ENCODE measurements around the gene IPCEF1. TPM values are rescaled to one million over a fixed set of nuclear protein-coding genes. Genes with fewer than 3 reads are reported as not detected.

The IPCEF1 gene
- polyA plus RNA-seq, 1 experiment = 0.35 TPM

GRCh38 chr6:154399097-154399496 lies 42.5 kb upstream of the IPCEF1 start:
- DNase-seq (ENCODE audit: low read depth, low spot score) = no peak
- no peaks in the 10 kb centered on the region for H3K27me3 ChIP-seq (ENCODE audit: control insufficient read depth, insufficient read depth, low read length)
- POLR2A ChIA-PET = no interaction called here
- CTCF ChIA-PET = no interaction called here
- H3K9me3 ChIP-seq (ENCODE audit: control insufficient read depth, insufficient read depth, low read length) = no peaks in the 10 kb centered on the region; the same call in 1 of the 2 replicates
- no peak overlapping the region for H3K4me3 ChIP-seq (ENCODE audit: low read depth, low read length)
- H3K27ac ChIP-seq (ENCODE audit: low read depth, low read length) = no peak overlapping the region
- TF ChIP-seq CTCF (IDR thresholded peaks at IDR 0.05; ENCODE audit: low read depth, low read length) = no peak

GRCh38 chr6:154397491-154398195 lies 41.0 kb upstream of the IPCEF1 start:
- H3K27me3 ChIP-seq (ENCODE audit: control insufficient read depth, insufficient read depth, low read length) = no peaks in the 10 kb centered on the region
- ChIA-PET POLR2A (no interaction called here), CTCF (no interaction called here)
- no peak overlapping the region for H3K4me3 ChIP-seq (ENCODE audit: low read depth, low read length)
- no peak for DNase-seq (ENCODE audit: low read depth, low spot score)
- H3K9me3 ChIP-seq (ENCODE audit: control insufficient read depth, insufficient read depth, low read length) = no peaks in the 10 kb centered on the region; the same call in 1 of the 2 replicates
- H3K27ac ChIP-seq (ENCODE audit: low read depth, low read length) = no peak overlapping the region
- no peak for TF ChIP-seq CTCF (IDR thresholded peaks at IDR 0.05; ENCODE audit: low read depth, low read length)

GRCh38 chr6:154395878-154396277 lies 39.3 kb upstream of the IPCEF1 start:
- DNase-seq (ENCODE audit: low read depth, low spot score) = no peak
- POLR2A ChIA-PET = no interaction called here
- Histone ChIP-seq H3K4me3 (ENCODE audit: low read depth, low read length) (no peak overlapping the region), H3K9me3 (ENCODE audit: control insufficient read depth, insufficient read depth, low read length) (no peaks in the 10 kb centered on the region), H3K27me3 (ENCODE audit: control insufficient read depth, insufficient read depth, low read length) (no peaks in the 10 kb centered on the region), H3K27ac (ENCODE audit: low read depth, low read length) (no peak overlapping the region)
- TF ChIP-seq CTCF (IDR thresholded peaks at IDR 0.05; ENCODE audit: low read depth, low read length) = no peak
- CTCF ChIA-PET = no interaction called here

GRCh38 chr6:154395316-154395715 lies 38.7 kb upstream of the IPCEF1 start:
- Histone ChIP-seq H3K4me3 (ENCODE audit: low read depth, low read length) (no peak overlapping the region), H3K27me3 (ENCODE audit: control insufficient read depth, insufficient read depth, low read length) (no peaks in the 10 kb centered on the region), H3K9me3 (ENCODE audit: control insufficient read depth, insufficient read depth, low read length) (no peaks in the 10 kb centered on the region), H3K27ac (ENCODE audit: low read depth, low read length) (no peak overlapping the region)
- no peak for TF ChIP-seq CTCF (IDR thresholded peaks at IDR 0.05; ENCODE audit: low read depth, low read length)
- CTCF ChIA-PET = no interaction called here
- DNase-seq (ENCODE audit: low read depth, low spot score) = no peak
- POLR2A ChIA-PET = no interaction called here

GRCh38 chr6:154394571-154394970 lies 38.0 kb upstream of the IPCEF1 start:
- CTCF ChIA-PET = no interaction called here
- POLR2A ChIA-PET = no interaction called here
- no peak overlapping the region for H3K4me3 ChIP-seq (ENCODE audit: low read depth, low read length)
- no peak overlapping the region for H3K27ac ChIP-seq (ENCODE audit: low read depth, low read length)
- TF ChIP-seq CTCF (IDR thresholded peaks at IDR 0.05; ENCODE audit: low read depth, low read length) = no peak
- H3K27me3 ChIP-seq (ENCODE audit: control insufficient read depth, insufficient read depth, low read length) = no peaks in the 10 kb centered on the region
- no peak for DNase-seq (ENCODE audit: low read depth, low spot score)
- H3K9me3 ChIP-seq (ENCODE audit: control insufficient read depth, insufficient read depth, low read length) = no peaks in the 10 kb centered on the region

Measured in AG04450 (cell line).